HL-60 (cell line): ENCODE measurements around the gene COTL1.

Experiments
- DNase-seq, 2 experiments: peaks; one replicate each; pipeline ENCODE4 v3.0.0-alpha.2; 2010 to 2020; ENCODE audit warnings: low read depth in 1 of 2, low spot score in 1 of 2
- H3K27ac ChIP-seq: fragments of 250-450 bp; sonication (Bioruptor Pico); replicated peaks from 2 replicates; pipeline ENCODE4 v1.5.1; 2020; ENCODE audit warnings: mild to moderate bottlenecking, moderate library complexity
- H3K27me3 ChIP-seq: fragments of 250-450 bp; sonication (Bioruptor Pico); 2 replicates; pipeline ENCODE4 v1.5.1; 2021; ENCODE audit warnings: mild to moderate bottlenecking, moderate library complexity; ENCODE audit not compliant: insufficient read depth, poor library complexity, severe bottlenecking
- H3K4me3 ChIP-seq: replicated peaks from 2 replicates; pipeline ENCODE4 v1.5.1; 2011; ENCODE audit warnings: mild to moderate bottlenecking, control low read depth, low read length; ENCODE audit not compliant: insufficient read depth
- CTCF ChIP-seq: IDR thresholded peaks from one replicate; pipeline ENCODE4 v1.5.1; 2011; ENCODE audit warnings: low read length, control low read depth, inconsistent platforms; ENCODE audit not compliant: insufficient read depth
- GABPA ChIP-seq: IDR thresholded peaks from 2 replicates; pipeline ENCODE4 v1.6.1; 2012; ENCODE audit warnings: low read depth
- POLR2AphosphoS5 ChIP-seq: IDR thresholded peaks from 2 replicates; pipeline ENCODE4 v1.6.1; 2012; ENCODE audit warnings: low read depth
- SPI1 ChIP-seq: IDR thresholded peaks from 2 replicates; pipeline ENCODE4 v1.6.1; 2012; ENCODE audit warnings: low read depth, mild to moderate bottlenecking, borderline replicate concordance
- TF ChIP-seq, protein P1 (sequence below): IDR thresholded peaks from 2 replicates; pipeline ENCODE4 v1.6.1; 2012; ENCODE audit warnings: low read depth; ENCODE audit not compliant: insufficient replicate concordance

The COTL1 gene

GRCh38 chr16:84641643-84642358, 23.9 kb upstream of the COTL1 start:
- TF ChIP-seq, protein P1, sequence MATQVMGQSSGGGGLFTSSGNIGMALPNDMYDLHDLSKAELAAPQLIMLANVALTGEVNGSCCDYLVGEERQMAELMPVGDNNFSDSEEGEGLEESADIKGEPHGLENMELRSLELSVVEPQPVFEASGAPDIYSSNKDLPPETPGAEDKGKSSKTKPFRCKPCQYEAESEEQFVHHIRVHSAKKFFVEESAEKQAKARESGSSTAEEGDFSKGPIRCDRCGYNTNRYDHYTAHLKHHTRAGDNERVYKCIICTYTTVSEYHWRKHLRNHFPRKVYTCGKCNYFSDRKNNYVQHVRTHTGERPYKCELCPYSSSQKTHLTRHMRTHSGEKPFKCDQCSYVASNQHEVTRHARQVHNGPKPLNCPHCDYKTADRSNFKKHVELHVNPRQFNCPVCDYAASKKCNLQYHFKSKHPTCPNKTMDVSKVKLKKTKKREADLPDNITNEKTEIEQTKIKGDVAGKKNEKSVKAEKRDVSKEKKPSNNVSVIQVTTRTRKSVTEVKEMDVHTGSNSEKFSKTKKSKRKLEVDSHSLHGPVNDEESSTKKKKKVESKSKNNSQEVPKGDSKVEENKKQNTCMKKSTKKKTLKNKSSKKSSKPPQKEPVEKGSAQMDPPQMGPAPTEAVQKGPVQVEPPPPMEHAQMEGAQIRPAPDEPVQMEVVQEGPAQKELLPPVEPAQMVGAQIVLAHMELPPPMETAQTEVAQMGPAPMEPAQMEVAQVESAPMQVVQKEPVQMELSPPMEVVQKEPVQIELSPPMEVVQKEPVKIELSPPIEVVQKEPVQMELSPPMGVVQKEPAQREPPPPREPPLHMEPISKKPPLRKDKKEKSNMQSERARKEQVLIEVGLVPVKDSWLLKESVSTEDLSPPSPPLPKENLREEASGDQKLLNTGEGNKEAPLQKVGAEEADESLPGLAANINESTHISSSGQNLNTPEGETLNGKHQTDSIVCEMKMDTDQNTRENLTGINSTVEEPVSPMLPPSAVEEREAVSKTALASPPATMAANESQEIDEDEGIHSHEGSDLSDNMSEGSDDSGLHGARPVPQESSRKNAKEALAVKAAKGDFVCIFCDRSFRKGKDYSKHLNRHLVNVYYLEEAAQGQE: no peak
- TF ChIP-seq CTCF (no peak), SPI1 (no peak), POLR2AphosphoS5 (no peak), GABPA (no peak)
- no peak for DNase-seq
- Histone ChIP-seq H3K4me3 (no peak overlapping the region; the same call in 1 of the 2 replicates), H3K27ac (peak overlapping the region; percentile 75), H3K27me3 (no peaks in the 10 kb centered on the region)

GRCh38 chr16:84640145-84640544, 22.3 kb upstream of the COTL1 start:
- no peak overlapping the region for H3K4me3 ChIP-seq
- peak overlapping the region; percentile 75 for H3K27ac ChIP-seq
- no peak for DNase-seq
- TF ChIP-seq GABPA: no peak
- TF ChIP-seq CTCF: no peak
- no peak for TF ChIP-seq SPI1
- TF ChIP-seq POLR2AphosphoS5: no peak
- TF ChIP-seq, protein P1: no peak
- no peaks in the 10 kb centered on the region for H3K27me3 ChIP-seq

DNA sequence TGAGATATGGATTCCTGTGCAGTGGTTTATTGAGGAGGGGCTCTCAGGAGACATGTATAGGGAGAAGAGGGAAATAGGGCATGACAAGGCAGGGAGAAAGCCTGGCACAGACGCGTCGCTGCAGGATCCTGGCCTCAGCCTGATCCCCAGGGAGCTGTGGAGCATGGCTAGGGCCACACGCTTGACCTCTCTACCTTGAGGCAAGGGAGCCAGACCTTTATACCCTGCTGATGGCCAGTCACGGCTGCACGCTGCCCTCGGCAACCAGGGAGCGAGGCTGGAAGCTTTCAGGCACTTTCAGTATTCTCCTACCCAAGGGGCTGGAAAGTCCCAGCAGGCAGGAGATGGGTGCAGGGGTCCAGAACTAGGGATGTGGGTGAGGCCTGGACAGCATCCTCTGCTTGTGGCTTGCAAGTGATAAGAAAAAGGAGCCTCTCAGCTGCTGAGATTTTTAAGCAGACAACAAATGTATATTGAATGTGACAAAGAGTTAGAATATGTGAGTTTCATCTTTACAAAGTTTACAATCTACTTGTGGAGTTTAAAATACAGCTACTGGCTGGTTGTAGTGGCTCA, 20.4 kb upstream of the COTL1 start:
- TF ChIP-seq, protein P1: no peak
- TF ChIP-seq GABPA (no peak), CTCF (no peak), SPI1 (no peak), POLR2AphosphoS5 (no peak)
- Histone ChIP-seq H3K4me3 (no peak overlapping the region), H3K27ac (no peak overlapping the region), H3K27me3 (no peaks in the 10 kb centered on the region)
- no peak for DNase-seq
